GM23338 (cell line): ENCODE measurements around the gene RGS6. TPM values are rescaled to one million over a fixed set of nuclear protein-coding genes. Genes with fewer than 3 reads are reported as not detected.

Experiments used
- ATAC-seq: fragments of 200-7000 bp; cut with Tn5 transposase; 3 replicates; pipeline ENCODE4 v1.9.1; 2020
- DNase-seq: peaks from one replicate; pipeline ENCODE4 v3.0.0-alpha.2; 2015; ENCODE audit warnings: low spot score
- H2AFZ ChIP-seq: fragments of 200-600 bp; sonication (generic); 2 replicates; pipeline ENCODE4 v1.8.0; 2016; ENCODE audit warnings: antibody characterized with exemption, mild to moderate bottlenecking, moderate library complexity
- H3F3A ChIP-seq: fragments of 200-600 bp; sonication (generic); replicated peaks from 2 replicates; pipeline ENCODE4 v1.8.0; 2017; ENCODE audit warnings: antibody characterized with exemption, mixed run types, low read depth
- H3K27ac ChIP-seq: fragments of 200-600 bp; sonication (generic); 2 replicates; pipeline ENCODE4 v1.6.1; 2016; ENCODE audit warnings: low read depth
- H3K27me3 ChIP-seq: fragments of 200-600 bp; sonication (generic); 2 replicates; pipeline ENCODE4 v1.8.0; 2016; ENCODE audit warnings: mild to moderate bottlenecking, mixed run types, moderate library complexity; ENCODE audit not compliant: insufficient read depth
- H3K36me3 ChIP-seq: fragments of 200-600 bp; sonication (generic); 2 replicates; pipeline ENCODE4 v1.8.0; 2016; ENCODE audit warnings: mild to moderate bottlenecking; ENCODE audit not compliant: insufficient read depth
- H3K4me1 ChIP-seq: fragments of 200-600 bp; sonication (generic); 2 replicates; pipeline ENCODE4 v1.8.0; 2016; ENCODE audit warnings: mild to moderate bottlenecking, moderate library complexity; ENCODE audit not compliant: insufficient read depth
- H3K4me2 ChIP-seq: fragments of 200-600 bp; sonication (generic); 2 replicates; pipeline ENCODE4 v1.7.1; 2017; ENCODE audit warnings: mixed run types
- H3K4me3 ChIP-seq: fragments of 200-600 bp; sonication (generic); 2 replicates; pipeline ENCODE4 v1.6.1; 2016; ENCODE audit warnings: mixed run types
- H3K79me2 ChIP-seq: fragments of 200-600 bp; sonication (generic); replicated peaks from 2 replicates; pipeline ENCODE4 v1.8.0; 2017; ENCODE audit warnings: mild to moderate bottlenecking; ENCODE audit not compliant: insufficient read depth
- H3K9me2 ChIP-seq: fragments of 200-600 bp; sonication (generic); 2 replicates; pipeline ENCODE4 v1.8.0; 2017; ENCODE audit not compliant: insufficient read depth
- H4K20me1 ChIP-seq: fragments of 200-600 bp; sonication (generic); replicated peaks from 2 replicates; pipeline ENCODE4 v1.8.0; 2017; ENCODE audit warnings: mild to moderate bottlenecking; ENCODE audit not compliant: insufficient read depth
- H3K27ac Mint-ChIP-seq: 2 replicates; pipeline ENCODE4 v1.8.0; 2020; ENCODE audit warnings: inconsistent platforms, mild to moderate bottlenecking, moderate library complexity, mixed read lengths
- H3K27me3 Mint-ChIP-seq: 3 replicates; pipeline ENCODE4 v1.8.0; 2022; ENCODE audit warnings: low read depth, mild to moderate bottlenecking, moderate library complexity, mixed read lengths, inconsistent platforms; ENCODE audit not compliant: insufficient read depth, poor library complexity
- H3K36me3 Mint-ChIP-seq: 3 replicates; pipeline ENCODE4 v1.8.0; 2021; ENCODE audit warnings: low read depth, mild to moderate bottlenecking, inconsistent platforms, moderate library complexity, mixed read lengths
- H3K4me1 Mint-ChIP-seq: 3 replicates; pipeline ENCODE4 v1.8.0; 2020; ENCODE audit warnings: mild to moderate bottlenecking, inconsistent platforms, mixed read lengths
- H3K4me3 Mint-ChIP-seq: 3 replicates; pipeline ENCODE4 v1.8.0; 2021; ENCODE audit warnings: moderate library complexity, mild to moderate bottlenecking, inconsistent platforms, mixed read lengths
- H3K9me3 Mint-ChIP-seq: 3 replicates; pipeline ENCODE4 v1.8.0; 2020; ENCODE audit warnings: moderate library complexity, mild to moderate bottlenecking, inconsistent platforms, mixed read lengths
- CREB1 ChIP-seq: fragments of 250-450 bp; sonication (Bioruptor Pico); IDR thresholded peaks from 2 replicates; pipeline ENCODE4 v1.5.0; 2020; ENCODE audit warnings: low read depth, mild to moderate bottlenecking, moderate library complexity
- CTCF ChIP-seq, 2 experiments: fragments of 200-600 bp in 1 of 2; sonication (generic) in 1 of 2; conservative IDR thresholded peaks; 2 replicates each; pipeline versions ENCODE4 v1.5.1 to v1.6.1; 2016 to 2017; ENCODE audit warnings: antibody characterized with exemption in 2 of 2, low read depth in 2 of 2, mild to moderate bottlenecking in 2 of 2, moderate library complexity in 1 of 2
- ETS1 ChIP-seq: IDR thresholded peaks from 2 replicates; pipeline ENCODE4 v1.6.1; 2016; ENCODE audit warnings: antibody characterized with exemption
- EZH2 ChIP-seq: fragments of 200-600 bp; sonication (generic); IDR thresholded peaks from one replicate; pipeline ENCODE4 v1.8.0; 2017; ENCODE audit warnings: antibody characterized with exemption, mild to moderate bottlenecking, low read depth; ENCODE audit not compliant: unreplicated experiment
- EZH2phosphoT487 ChIP-seq: fragments of 200-600 bp; sonication (generic); IDR thresholded peaks from one replicate; pipeline ENCODE4 v1.8.1; 2018; ENCODE audit warnings: antibody characterized with exemption; ENCODE audit not compliant: unreplicated experiment
- JUNB ChIP-seq: IDR thresholded peaks from one replicate; pipeline ENCODE4 v1.6.1; 2016; ENCODE audit warnings: antibody characterized with exemption; ENCODE audit not compliant: unreplicated experiment
- NANOG ChIP-seq: IDR thresholded peaks from 2 replicates; pipeline ENCODE4 v1.6.1; 2016; ENCODE audit warnings: antibody characterized with exemption, borderline replicate concordance
- POLR2AphosphoS5 ChIP-seq: IDR thresholded peaks from 2 replicates; pipeline ENCODE4 v1.6.1; 2016; ENCODE audit warnings: antibody characterized with exemption, low read depth
- STAT1 ChIP-seq: IDR thresholded peaks from one replicate; pipeline ENCODE4 v1.6.1; 2016; ENCODE audit warnings: antibody characterized with exemption; ENCODE audit not compliant: unreplicated experiment
- ZNF114 ChIP-seq: fragments of 250-450 bp; sonication (Bioruptor Pico); IDR thresholded peaks from 2 replicates; pipeline ENCODE4 v1.5.0; 2020; ENCODE audit warnings: mild to moderate bottlenecking, moderate library complexity
- ZNF331 ChIP-seq: fragments of 250-450 bp; sonication (Bioruptor Pico); IDR thresholded peaks from 2 replicates; pipeline ENCODE4 v1.5.0; 2020; ENCODE audit warnings: low read depth, mild to moderate bottlenecking, moderate library complexity
- polyA plus RNA-seq: library from polyadenylated mRNA; unstranded; fragments of >200 nt; fragmentation: Nextera tagmentation; extraction: Ambion mirVana; gene quantifications from 2 replicates; pipeline ENCODE4 v1.2.1, GENCODE V29; 2016
- total RNA-seq: library from RNA; depleted of rRNA; stranded (reverse); fragments of >200 nt; shearing (Covaris generic); gene quantifications from 2 replicates; pipeline ENCODE4 v1.2.3, GENCODE V29; 2014
- TF ChIP-seq, protein P1 (sequence below): IDR thresholded peaks from one replicate; pipeline ENCODE4 v1.6.1; 2018; ENCODE audit warnings: antibody characterized with exemption; ENCODE audit not compliant: unreplicated experiment
- TF ChIP-seq, protein P2 (sequence below): fragments of 250-450 bp; sonication (Bioruptor Pico); IDR thresholded peaks from 2 replicates; pipeline ENCODE4 v1.5.0; 2020; ENCODE audit warnings: mild to moderate bottlenecking, moderate library complexity

RGS6 gene
- total and polyA plus RNA-seq, 2 experiments from 2014 or later = 0.66 to 0.83 TPM

- Histone ChIP-seq H3K4me3 (no peak overlapping the region), H4K20me1 (no peaks in the 10 kb centered on the region), H3K79me2 (no peaks in the 10 kb centered on the region), H3K9me2 (peaks cover 8% of the 10 kb centered on the region; the same call in 1 of the 2 replicates), H2AFZ (no peak overlapping the region; the same call in 1 of the 2 replicates), H3K4me2 (no peak overlapping the region), H3F3A (no peaks in the 10 kb centered on the region), H3K27me3 (no peaks in the 10 kb centered on the region), H3K4me1 (peaks cover 4% of the 10 kb centered on the region; the same call in 1 of the 2 replicates), H3K36me3 (no peaks in the 10 kb centered on the region), H3K27ac (no peak overlapping the region)
- DNase-seq (no peak), ATAC-seq (no peak)
- Mint-ChIP-seq H3K4me1 (peaks cover 23% of the 10 kb centered on the region), H3K9me3 (no peaks in the 10 kb centered on the region), H3K36me3 (no peaks in the 10 kb centered on the region), H3K4me3 (no peak overlapping the region), H3K27ac (no peak overlapping the region; the same call in 1 of the 2 replicates), H3K27me3 (no peaks in the 10 kb centered on the region)
- TF ChIP-seq EZH2phosphoT487 = no peak
- TF ChIP-seq, protein P1, sequence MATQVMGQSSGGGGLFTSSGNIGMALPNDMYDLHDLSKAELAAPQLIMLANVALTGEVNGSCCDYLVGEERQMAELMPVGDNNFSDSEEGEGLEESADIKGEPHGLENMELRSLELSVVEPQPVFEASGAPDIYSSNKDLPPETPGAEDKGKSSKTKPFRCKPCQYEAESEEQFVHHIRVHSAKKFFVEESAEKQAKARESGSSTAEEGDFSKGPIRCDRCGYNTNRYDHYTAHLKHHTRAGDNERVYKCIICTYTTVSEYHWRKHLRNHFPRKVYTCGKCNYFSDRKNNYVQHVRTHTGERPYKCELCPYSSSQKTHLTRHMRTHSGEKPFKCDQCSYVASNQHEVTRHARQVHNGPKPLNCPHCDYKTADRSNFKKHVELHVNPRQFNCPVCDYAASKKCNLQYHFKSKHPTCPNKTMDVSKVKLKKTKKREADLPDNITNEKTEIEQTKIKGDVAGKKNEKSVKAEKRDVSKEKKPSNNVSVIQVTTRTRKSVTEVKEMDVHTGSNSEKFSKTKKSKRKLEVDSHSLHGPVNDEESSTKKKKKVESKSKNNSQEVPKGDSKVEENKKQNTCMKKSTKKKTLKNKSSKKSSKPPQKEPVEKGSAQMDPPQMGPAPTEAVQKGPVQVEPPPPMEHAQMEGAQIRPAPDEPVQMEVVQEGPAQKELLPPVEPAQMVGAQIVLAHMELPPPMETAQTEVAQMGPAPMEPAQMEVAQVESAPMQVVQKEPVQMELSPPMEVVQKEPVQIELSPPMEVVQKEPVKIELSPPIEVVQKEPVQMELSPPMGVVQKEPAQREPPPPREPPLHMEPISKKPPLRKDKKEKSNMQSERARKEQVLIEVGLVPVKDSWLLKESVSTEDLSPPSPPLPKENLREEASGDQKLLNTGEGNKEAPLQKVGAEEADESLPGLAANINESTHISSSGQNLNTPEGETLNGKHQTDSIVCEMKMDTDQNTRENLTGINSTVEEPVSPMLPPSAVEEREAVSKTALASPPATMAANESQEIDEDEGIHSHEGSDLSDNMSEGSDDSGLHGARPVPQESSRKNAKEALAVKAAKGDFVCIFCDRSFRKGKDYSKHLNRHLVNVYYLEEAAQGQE = no peak
- no peak for TF ChIP-seq NANOG
- TF ChIP-seq POLR2AphosphoS5 = no peak
- no peak for TF ChIP-seq JUNB
- TF ChIP-seq CREB1 = no peak
- TF ChIP-seq ZNF114 (CRISPR knock-in tag) = no peak
- TF ChIP-seq, protein P2, sequence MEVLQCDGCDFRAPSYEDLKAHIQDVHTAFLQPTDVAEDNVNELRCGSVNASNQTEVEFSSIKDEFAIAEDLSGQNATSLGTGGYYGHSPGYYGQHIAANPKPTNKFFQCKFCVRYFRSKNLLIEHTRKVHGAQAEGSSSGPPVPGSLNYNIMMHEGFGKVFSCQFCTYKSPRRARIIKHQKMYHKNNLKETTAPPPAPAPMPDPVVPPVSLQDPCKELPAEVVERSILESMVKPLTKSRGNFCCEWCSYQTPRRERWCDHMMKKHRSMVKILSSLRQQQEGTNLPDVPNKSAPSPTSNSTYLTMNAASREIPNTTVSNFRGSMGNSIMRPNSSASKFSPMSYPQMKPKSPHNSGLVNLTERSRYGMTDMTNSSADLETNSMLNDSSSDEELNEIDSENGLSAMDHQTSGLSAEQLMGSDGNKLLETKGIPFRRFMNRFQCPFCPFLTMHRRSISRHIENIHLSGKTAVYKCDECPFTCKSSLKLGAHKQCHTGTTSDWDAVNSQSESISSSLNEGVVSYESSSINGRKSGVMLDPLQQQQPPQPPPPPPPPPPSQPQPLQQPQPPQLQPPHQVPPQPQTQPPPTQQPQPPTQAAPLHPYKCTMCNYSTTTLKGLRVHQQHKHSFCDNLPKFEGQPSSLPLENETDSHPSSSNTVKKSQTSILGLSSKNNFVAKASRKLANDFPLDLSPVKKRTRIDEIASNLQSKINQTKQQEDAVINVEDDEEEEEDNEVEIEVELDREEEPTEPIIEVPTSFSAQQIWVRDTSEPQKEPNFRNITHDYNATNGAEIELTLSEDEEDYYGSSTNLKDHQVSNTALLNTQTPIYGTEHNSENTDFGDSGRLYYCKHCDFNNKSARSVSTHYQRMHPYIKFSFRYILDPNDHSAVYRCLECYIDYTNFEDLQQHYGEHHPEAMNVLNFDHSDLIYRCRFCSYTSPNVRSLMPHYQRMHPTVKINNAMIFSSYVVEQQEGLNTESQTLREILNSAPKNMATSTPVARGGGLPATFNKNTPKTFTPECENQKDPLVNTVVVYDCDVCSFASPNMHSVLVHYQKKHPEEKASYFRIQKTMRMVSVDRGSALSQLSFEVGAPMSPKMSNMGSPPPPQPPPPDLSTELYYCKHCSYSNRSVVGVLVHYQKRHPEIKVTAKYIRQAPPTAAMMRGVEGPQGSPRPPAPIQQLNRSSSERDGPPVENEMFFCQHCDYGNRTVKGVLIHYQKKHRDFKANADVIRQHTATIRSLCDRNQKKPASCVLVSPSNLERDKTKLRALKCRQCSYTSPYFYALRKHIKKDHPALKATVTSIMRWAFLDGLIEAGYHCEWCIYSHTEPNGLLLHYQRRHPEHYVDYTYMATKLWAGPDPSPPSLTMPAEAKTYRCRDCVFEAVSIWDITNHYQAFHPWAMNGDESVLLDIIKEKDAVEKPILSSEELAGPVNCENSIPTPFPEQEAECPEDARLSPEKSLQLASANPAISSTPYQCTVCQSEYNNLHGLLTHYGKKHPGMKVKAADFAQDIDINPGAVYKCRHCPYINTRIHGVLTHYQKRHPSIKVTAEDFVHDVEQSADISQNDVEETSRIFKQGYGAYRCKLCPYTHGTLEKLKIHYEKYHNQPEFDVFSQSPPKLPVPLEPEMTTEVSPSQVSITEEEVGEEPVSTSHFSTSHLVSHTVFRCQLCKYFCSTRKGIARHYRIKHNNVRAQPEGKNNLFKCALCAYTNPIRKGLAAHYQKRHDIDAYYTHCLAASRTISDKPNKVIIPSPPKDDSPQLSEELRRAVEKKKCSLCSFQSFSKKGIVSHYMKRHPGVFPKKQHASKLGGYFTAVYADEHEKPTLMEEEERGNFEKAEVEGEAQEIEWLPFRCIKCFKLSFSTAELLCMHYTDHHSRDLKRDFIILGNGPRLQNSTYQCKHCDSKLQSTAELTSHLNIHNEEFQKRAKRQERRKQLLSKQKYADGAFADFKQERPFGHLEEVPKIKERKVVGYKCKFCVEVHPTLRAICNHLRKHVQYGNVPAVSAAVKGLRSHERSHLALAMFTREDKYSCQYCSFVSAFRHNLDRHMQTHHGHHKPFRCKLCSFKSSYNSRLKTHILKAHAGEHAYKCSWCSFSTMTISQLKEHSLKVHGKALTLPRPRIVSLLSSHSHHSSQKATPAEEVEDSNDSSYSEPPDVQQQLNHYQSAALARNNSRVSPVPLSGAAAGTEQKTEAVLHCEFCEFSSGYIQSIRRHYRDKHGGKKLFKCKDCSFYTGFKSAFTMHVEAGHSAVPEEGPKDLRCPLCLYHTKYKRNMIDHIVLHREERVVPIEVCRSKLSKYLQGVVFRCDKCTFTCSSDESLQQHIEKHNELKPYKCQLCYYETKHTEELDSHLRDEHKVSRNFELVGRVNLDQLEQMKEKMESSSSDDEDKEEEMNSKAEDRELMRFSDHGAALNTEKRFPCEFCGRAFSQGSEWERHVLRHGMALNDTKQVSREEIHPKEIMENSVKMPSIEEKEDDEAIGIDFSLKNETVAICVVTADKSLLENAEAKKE = no peak
- no peak for TF ChIP-seq ZNF331 (CRISPR knock-in tag)
- TF ChIP-seq ETS1 = no peak
- TF ChIP-seq STAT1 = no peak
- no peak for TF ChIP-seq EZH2
- TF ChIP-seq CTCF (conservative IDR thresholded peaks at IDR 0.05; ENCODE audit: low read depth in 2 of 2) = no peak
Observed at GRCh38 chr14:72545411-72546311, 613.4 kb downstream of the RGS6 start.
